H9 (cell line): ENCODE measurements around the gene GALNT5. TPM values are rescaled to one million over a fixed set of nuclear protein-coding genes. Genes with fewer than 3 reads are reported as not detected.

Experiments
- DNase-seq: peaks from one replicate; pipeline ENCODE4 v3.0.0-alpha.2; 2017
- H2AFZ ChIP-seq: one replicate; pipeline ENCODE4 v1.6.1; 2013; ENCODE audit warnings: mild to moderate bottlenecking, low read length, control low read depth, moderate library complexity
- H2AK5ac ChIP-seq: 2 replicates; pipeline ENCODE4 v1.6.1; 2013; ENCODE audit warnings: low read length, control low read depth, mixed read lengths; ENCODE audit not compliant: insufficient read length
- H2BK120ac ChIP-seq: one replicate; pipeline ENCODE4 v1.6.1; 2013; ENCODE audit warnings: low read depth, mild to moderate bottlenecking, low read length, control low read depth, inconsistent platforms; ENCODE audit not compliant: poor library complexity, severe bottlenecking
- H2BK12ac ChIP-seq: 2 replicates; pipeline ENCODE4 v1.6.1; 2013; ENCODE audit warnings: low read length, control low read depth, mixed read lengths, low read depth; ENCODE audit not compliant: insufficient read length
- H2BK15ac ChIP-seq: 2 replicates; pipeline ENCODE4 v1.6.1; 2013; ENCODE audit warnings: low read depth, low read length, control low read depth
- H2BK20ac ChIP-seq: one replicate; pipeline ENCODE4 v1.6.1; 2013; ENCODE audit warnings: low read depth, mild to moderate bottlenecking, low read length, control low read depth, inconsistent platforms; ENCODE audit not compliant: poor library complexity, severe bottlenecking
- H2BK5ac ChIP-seq: 2 replicates; pipeline ENCODE4 v1.6.1; 2013; ENCODE audit warnings: low read length, control low read depth, mixed read lengths; ENCODE audit not compliant: insufficient read length
- H3K14ac ChIP-seq: 2 replicates; pipeline ENCODE4 v1.6.1; 2013; ENCODE audit warnings: low read length, control low read depth; ENCODE audit not compliant: insufficient read depth
- H3K18ac ChIP-seq: 2 replicates; pipeline ENCODE4 v1.6.1; 2013; ENCODE audit warnings: low read depth, mild to moderate bottlenecking, mixed read lengths, low read length, control low read depth; ENCODE audit not compliant: insufficient read length
- H3K23ac ChIP-seq: 2 replicates; pipeline ENCODE4 v1.6.1; 2013; ENCODE audit warnings: low read length, control low read depth, mixed read lengths, low read depth; ENCODE audit not compliant: insufficient read length
- H3K23me2 ChIP-seq: 2 replicates; pipeline ENCODE4 v1.6.1; 2013; ENCODE audit warnings: low read depth, mild to moderate bottlenecking, mixed read lengths, low read length, control low read depth; ENCODE audit not compliant: insufficient read length, poor library complexity, severe bottlenecking
- H3K27ac ChIP-seq: 2 replicates; pipeline ENCODE4 v1.5.1; 2013; ENCODE audit warnings: low read length, control low read depth, mixed read lengths, low read depth; ENCODE audit not compliant: insufficient read length
- H3K27me3 ChIP-seq: 2 replicates; pipeline ENCODE4 v1.6.1; 2013; ENCODE audit warnings: low read length, control low read depth, inconsistent platforms; ENCODE audit not compliant: insufficient read depth
- H3K4ac ChIP-seq: 2 replicates; pipeline ENCODE4 v1.6.1; 2013; ENCODE audit warnings: low read depth, mild to moderate bottlenecking, control low read depth, inconsistent platforms, low read length, moderate library complexity
- H3K4me1 ChIP-seq: 2 replicates; pipeline ENCODE4 v1.6.1; 2013; ENCODE audit warnings: low read length, control low read depth, inconsistent platforms; ENCODE audit not compliant: insufficient read depth
- H3K4me2 ChIP-seq: 2 replicates; pipeline ENCODE4 v1.6.1; 2013; ENCODE audit warnings: low read length, control low read depth, mixed read lengths; ENCODE audit not compliant: insufficient read length, insufficient read depth
- H3K56ac ChIP-seq: 2 replicates; pipeline ENCODE4 v1.6.1; 2013; ENCODE audit warnings: low read depth, mild to moderate bottlenecking, mixed read lengths, low read length, control low read depth; ENCODE audit not compliant: insufficient read length
- H3K79me1 ChIP-seq: 2 replicates; pipeline ENCODE4 v1.6.1; 2013; ENCODE audit warnings: low read depth, mild to moderate bottlenecking, moderate library complexity, low read length, control low read depth, inconsistent platforms; ENCODE audit not compliant: insufficient read depth, poor library complexity, severe bottlenecking
- H3K79me2 ChIP-seq: 2 replicates; pipeline ENCODE4 v1.6.1; 2013; ENCODE audit warnings: low read length, control low read depth, inconsistent platforms; ENCODE audit not compliant: insufficient read depth
- H3K9ac ChIP-seq: 2 replicates; pipeline ENCODE4 v1.6.1; 2013; ENCODE audit warnings: low read length, control low read depth, mixed read lengths; ENCODE audit not compliant: insufficient read length; ENCODE audit errors: extremely low read depth
- H3K9me3 ChIP-seq: one replicate; pipeline ENCODE4 v1.6.1; 2013; ENCODE audit warnings: low read depth, low read length, inconsistent platforms; ENCODE audit not compliant: control insufficient read depth
- H3T11ph ChIP-seq: one replicate; pipeline ENCODE4 v1.6.1; 2013; ENCODE audit warnings: mild to moderate bottlenecking, low read length, control low read depth, inconsistent platforms
- H4K20me1 ChIP-seq: one replicate; pipeline ENCODE4 v1.6.1; 2013; ENCODE audit not compliant: control insufficient read depth, insufficient read length, insufficient read depth
- H4K5ac ChIP-seq: 2 replicates; pipeline ENCODE4 v1.6.1; 2013; ENCODE audit warnings: low read depth, mild to moderate bottlenecking, mixed read lengths, low read length, control low read depth; ENCODE audit not compliant: insufficient read length
- H4K8ac ChIP-seq: replicated peaks from 2 replicates; pipeline ENCODE4 v1.6.1; 2013; ENCODE audit warnings: low read length, control low read depth, mixed read lengths, low read depth; ENCODE audit not compliant: insufficient read length
- H4K91ac ChIP-seq: 2 replicates; pipeline ENCODE4 v1.6.1; 2013; ENCODE audit warnings: low read depth, mild to moderate bottlenecking, moderate library complexity, mixed read lengths, low read length, control low read depth; ENCODE audit not compliant: insufficient read length
- H3K27ac Mint-ChIP-seq, 3 experiments: 2 replicates in 2 of 3; 3 replicates in 1 of 3; pipeline ENCODE4 v1.8.0; 2020 to 2021; ENCODE audit warnings: mixed read lengths in 3 of 3, mild to moderate bottlenecking in 1 of 3, moderate library complexity in 1 of 3
- H3K27me3 Mint-ChIP-seq: 2 replicates; pipeline ENCODE4 v1.8.0; 2021; ENCODE audit warnings: low read depth, mild to moderate bottlenecking, moderate library complexity, mixed read lengths
- H3K36me3 Mint-ChIP-seq, 3 experiments: 2 replicates in 2 of 3; 3 replicates in 1 of 3; pipeline ENCODE4 v1.8.0; 2020 to 2021; ENCODE audit warnings: low read depth in 3 of 3, mixed read lengths in 3 of 3; ENCODE audit not compliant: insufficient read depth in 1 of 3
- H3K4me1 Mint-ChIP-seq, 2 experiments: 2 replicates each; pipeline ENCODE4 v1.8.0; 2020; ENCODE audit warnings: mixed read lengths in 2 of 2
- H3K4me3 Mint-ChIP-seq, 2 experiments: 2 replicates in 1 of 2; 3 replicates in 1 of 2; pipeline ENCODE4 v1.8.0; 2020 to 2021; ENCODE audit warnings: mild to moderate bottlenecking in 2 of 2, mixed read lengths in 2 of 2, moderate library complexity in 1 of 2
- H3K9me3 Mint-ChIP-seq, 2 experiments: 2 replicates in 1 of 2; 3 replicates in 1 of 2; pipeline ENCODE4 v1.8.0; 2020; ENCODE audit warnings: mild to moderate bottlenecking in 2 of 2, mixed read lengths in 2 of 2, moderate library complexity in 1 of 2
- WGBS: extraction: QIAGEN DNeasy Blood & Tissue Kit; methylation state at CpG from one replicate; pipeline ENCODE4 v1.1.7; 2013; ENCODE audit warnings: missing lambda C conversion rate, low lambda C conversion rate, mixed read lengths; ENCODE audit not compliant: insufficient read length; ENCODE audit errors: extremely low coverage; 5-methylcytosine and 5-hydroxymethylcytosine counted together
- total RNA-seq: library from RNA; stranded (reverse); gene quantifications from 2 replicates; pipeline ENCODE4 v1.2.1, GENCODE V29; 2021
- TF ChIP-seq, protein P1 (sequence below): fragments of 200-600 bp; sonication (generic); conservative IDR thresholded peaks from 3 replicates; pipeline ENCODE4 v1.8.0; 2021; ENCODE audit warnings: antibody characterized with exemption, mild to moderate bottlenecking

GALNT5 gene
- total RNA-seq, 1 experiment from 2014 or later = 0.17 TPM

- WGBS = no CpG with 5 or more reads among the region's 2 CpGs
- no peak overlapping the region for H2BK5ac ChIP-seq
- no peaks in the 10 kb centered on the region for H3K79me2 ChIP-seq
- Mint-ChIP-seq H3K9me3 (no peaks in the 10 kb centered on the region), H3K4me3 (no peak overlapping the region), H3K27me3 (peaks cover 3% of the 10 kb centered on the region), H3K4me1 (peaks cover 31 to 36% of the 10 kb centered on the region in 2 experiments), H3K36me3 (peaks cover 0 to 5% (median 0%) of the 10 kb centered on the region in 3 experiments; a peak in 2 of 7 replicates), H3K27ac (no peak overlapping the region)
- H3K4me1 ChIP-seq = peaks cover 5% of the 10 kb centered on the region; the same call in 1 of the 2 replicates
- H3K56ac ChIP-seq = no peak overlapping the region
- H2BK120ac ChIP-seq = no peak overlapping the region
- H3K18ac ChIP-seq = no peak overlapping the region
- no peak overlapping the region for H3K9ac ChIP-seq
- no peaks in the 10 kb centered on the region for H3K9me3 ChIP-seq
- no peak overlapping the region for H2BK20ac ChIP-seq
- no peak overlapping the region for H3T11ph ChIP-seq
- no peak for DNase-seq
- H4K8ac ChIP-seq = no peak overlapping the region
- no peak overlapping the region for H3K4ac ChIP-seq
- TF ChIP-seq, protein P1, sequence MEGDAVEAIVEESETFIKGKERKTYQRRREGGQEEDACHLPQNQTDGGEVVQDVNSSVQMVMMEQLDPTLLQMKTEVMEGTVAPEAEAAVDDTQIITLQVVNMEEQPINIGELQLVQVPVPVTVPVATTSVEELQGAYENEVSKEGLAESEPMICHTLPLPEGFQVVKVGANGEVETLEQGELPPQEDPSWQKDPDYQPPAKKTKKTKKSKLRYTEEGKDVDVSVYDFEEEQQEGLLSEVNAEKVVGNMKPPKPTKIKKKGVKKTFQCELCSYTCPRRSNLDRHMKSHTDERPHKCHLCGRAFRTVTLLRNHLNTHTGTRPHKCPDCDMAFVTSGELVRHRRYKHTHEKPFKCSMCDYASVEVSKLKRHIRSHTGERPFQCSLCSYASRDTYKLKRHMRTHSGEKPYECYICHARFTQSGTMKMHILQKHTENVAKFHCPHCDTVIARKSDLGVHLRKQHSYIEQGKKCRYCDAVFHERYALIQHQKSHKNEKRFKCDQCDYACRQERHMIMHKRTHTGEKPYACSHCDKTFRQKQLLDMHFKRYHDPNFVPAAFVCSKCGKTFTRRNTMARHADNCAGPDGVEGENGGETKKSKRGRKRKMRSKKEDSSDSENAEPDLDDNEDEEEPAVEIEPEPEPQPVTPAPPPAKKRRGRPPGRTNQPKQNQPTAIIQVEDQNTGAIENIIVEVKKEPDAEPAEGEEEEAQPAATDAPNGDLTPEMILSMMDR = no peak
- H2BK12ac ChIP-seq = no peak overlapping the region
- peaks cover 3% of the 10 kb centered on the region for H3K23me2 ChIP-seq
- H2BK15ac ChIP-seq = no peak overlapping the region
- no peak overlapping the region for H2AK5ac ChIP-seq
- no peak overlapping the region for H2AFZ ChIP-seq
- H3K79me1 ChIP-seq = no peaks in the 10 kb centered on the region
- no peaks in the 10 kb centered on the region for H3K27me3 ChIP-seq
- no peak overlapping the region for H3K23ac ChIP-seq
- no peaks in the 10 kb centered on the region for H4K20me1 ChIP-seq
- no peak overlapping the region for H3K4me2 ChIP-seq
- no peak overlapping the region for H4K91ac ChIP-seq
- no peak overlapping the region for H3K27ac ChIP-seq
- H4K5ac ChIP-seq = no peak overlapping the region
- no peak overlapping the region for H3K14ac ChIP-seq
Measured at GRCh38 chr2:157259960-157260359, 2.5 kb downstream of the GALNT5 start.
